ENCODE measurements around the gene UBE2J2.

- no peak for TF ChIP-seq CTCF (conservative IDR thresholded peaks at IDR 0.05)
- TF ChIP-seq EZH2 (IDR thresholded peaks at IDR 0.05; ENCODE audit: low read depth) = no peak
Observed at GRCh38 chr1:1205769-1206375, 67.8 kb downstream of the UBE2J2 start.

Measured in PC-9 (cell line).